ENCODE data around the gene ERG. TPM values are rescaled to one million over a fixed set of nuclear protein-coding genes. Genes with fewer than 3 reads are reported as not detected.

Gene ERG
- total RNA-seq, 1 donor from 2014 or later: not detected

DNA sequence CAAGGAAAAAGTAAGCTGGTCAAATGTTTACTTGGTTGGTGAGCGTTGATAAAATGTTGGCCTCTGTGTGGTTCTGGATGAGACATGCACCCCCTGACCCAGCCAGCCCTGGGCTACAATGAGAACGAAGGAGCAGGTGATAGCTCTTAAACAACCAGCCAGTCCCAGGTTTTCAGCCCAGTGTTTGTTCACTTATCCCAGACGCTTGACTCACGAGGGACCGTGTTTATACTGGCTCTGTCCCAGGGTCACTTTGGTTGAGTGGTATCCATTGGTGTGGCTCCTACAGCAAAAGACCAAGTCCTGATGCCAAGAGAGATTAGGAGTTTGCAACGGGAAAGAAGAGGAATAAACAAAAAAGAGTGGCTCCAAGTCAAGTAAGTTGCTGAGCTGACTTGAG, 154.6 kb downstream of the ERG start:
- no peaks in the 10 kb centered on the region for H3K4me1 Mint-ChIP-seq (ENCODE audit: low read depth, unreplicated experiment)
- DNase-seq: no peak
- peaks cover 2% of the 10 kb centered on the region for H3K27me3 Mint-ChIP-seq (ENCODE audit: unreplicated experiment)
- H3K27ac Mint-ChIP-seq (ENCODE audit: unreplicated experiment): no peak overlapping the region
- no peak overlapping the region for H3K4me3 Mint-ChIP-seq (ENCODE audit: unreplicated experiment)
- TF ChIP-seq, protein P1, sequence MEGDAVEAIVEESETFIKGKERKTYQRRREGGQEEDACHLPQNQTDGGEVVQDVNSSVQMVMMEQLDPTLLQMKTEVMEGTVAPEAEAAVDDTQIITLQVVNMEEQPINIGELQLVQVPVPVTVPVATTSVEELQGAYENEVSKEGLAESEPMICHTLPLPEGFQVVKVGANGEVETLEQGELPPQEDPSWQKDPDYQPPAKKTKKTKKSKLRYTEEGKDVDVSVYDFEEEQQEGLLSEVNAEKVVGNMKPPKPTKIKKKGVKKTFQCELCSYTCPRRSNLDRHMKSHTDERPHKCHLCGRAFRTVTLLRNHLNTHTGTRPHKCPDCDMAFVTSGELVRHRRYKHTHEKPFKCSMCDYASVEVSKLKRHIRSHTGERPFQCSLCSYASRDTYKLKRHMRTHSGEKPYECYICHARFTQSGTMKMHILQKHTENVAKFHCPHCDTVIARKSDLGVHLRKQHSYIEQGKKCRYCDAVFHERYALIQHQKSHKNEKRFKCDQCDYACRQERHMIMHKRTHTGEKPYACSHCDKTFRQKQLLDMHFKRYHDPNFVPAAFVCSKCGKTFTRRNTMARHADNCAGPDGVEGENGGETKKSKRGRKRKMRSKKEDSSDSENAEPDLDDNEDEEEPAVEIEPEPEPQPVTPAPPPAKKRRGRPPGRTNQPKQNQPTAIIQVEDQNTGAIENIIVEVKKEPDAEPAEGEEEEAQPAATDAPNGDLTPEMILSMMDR (IDR thresholded peaks at IDR 0.05; ENCODE audit: partially characterized antibody, unreplicated experiment): no peak
- H3K36me3 Mint-ChIP-seq (ENCODE audit: unreplicated experiment): peaks cover 5% of the 10 kb centered on the region
- H3K9me3 Mint-ChIP-seq (ENCODE audit: unreplicated experiment): peaks cover 2% of the 10 kb centered on the region

DNA sequence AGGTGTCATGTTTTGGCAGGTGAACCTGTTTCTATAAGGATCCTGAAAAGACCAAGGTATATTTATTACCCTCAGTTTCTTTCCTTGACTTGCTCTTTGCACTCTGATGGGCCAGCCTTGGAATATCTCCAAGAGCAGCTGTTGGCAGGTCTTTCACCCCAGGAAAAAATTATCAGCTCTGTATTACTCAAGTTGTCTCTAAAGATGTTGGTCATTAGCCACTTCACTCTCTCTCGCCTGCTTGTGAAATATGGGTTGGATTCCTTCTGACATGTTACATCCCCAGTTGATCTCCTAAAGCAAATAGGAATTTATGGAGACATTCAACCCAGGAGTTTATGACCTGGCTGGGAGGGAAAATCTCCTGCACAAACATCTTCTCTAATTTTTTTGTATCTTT, 155.5 kb downstream of the ERG start:
- Mint-ChIP-seq H3K27me3 (ENCODE audit: unreplicated experiment) (peaks cover 2% of the 10 kb centered on the region), H3K36me3 (ENCODE audit: unreplicated experiment) (peaks cover 5% of the 10 kb centered on the region), H3K9me3 (ENCODE audit: unreplicated experiment) (peaks cover 2% of the 10 kb centered on the region), H3K27ac (ENCODE audit: unreplicated experiment) (no peak overlapping the region), H3K4me3 (ENCODE audit: unreplicated experiment) (no peak overlapping the region), H3K4me1 (ENCODE audit: low read depth, unreplicated experiment) (no peaks in the 10 kb centered on the region)
- TF ChIP-seq, protein P1 (IDR thresholded peaks at IDR 0.05; ENCODE audit: partially characterized antibody, unreplicated experiment): no peak
- DNase-seq: no peak

DNA sequence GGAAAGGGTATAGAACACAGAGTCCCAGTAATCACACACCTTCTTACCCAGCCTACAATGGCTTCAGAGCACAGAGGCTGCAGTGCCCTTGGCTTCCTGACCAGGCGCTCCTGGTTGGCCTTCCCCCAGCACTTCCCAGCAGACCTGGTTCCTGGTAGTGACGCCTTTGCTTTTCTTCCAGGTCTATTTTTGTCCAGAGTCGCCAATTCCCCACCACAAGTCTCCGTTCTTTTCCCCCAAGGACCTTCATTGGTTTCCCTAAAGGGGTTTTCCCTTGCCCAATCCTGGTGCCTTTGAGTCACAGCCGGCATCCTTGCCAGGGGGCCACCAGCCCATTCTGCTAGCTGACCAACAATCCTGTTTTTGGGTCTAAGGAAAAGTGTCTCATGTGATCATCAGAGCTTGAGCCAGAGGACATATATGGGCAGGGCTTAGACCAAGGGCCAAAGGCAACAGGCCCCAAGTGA, 156.7 kb downstream of the ERG start:
- Mint-ChIP-seq H3K27ac (ENCODE audit: unreplicated experiment) (no peak overlapping the region), H3K36me3 (ENCODE audit: unreplicated experiment) (peaks cover 5% of the 10 kb centered on the region), H3K4me3 (ENCODE audit: unreplicated experiment) (no peak overlapping the region), H3K9me3 (ENCODE audit: unreplicated experiment) (peaks cover 2% of the 10 kb centered on the region), H3K4me1 (ENCODE audit: low read depth, unreplicated experiment) (no peaks in the 10 kb centered on the region), H3K27me3 (ENCODE audit: unreplicated experiment) (no peaks in the 10 kb centered on the region)
- TF ChIP-seq, protein P1 (IDR thresholded peaks at IDR 0.05; ENCODE audit: partially characterized antibody, unreplicated experiment): no peak
- DNase-seq: no peak

DNA sequence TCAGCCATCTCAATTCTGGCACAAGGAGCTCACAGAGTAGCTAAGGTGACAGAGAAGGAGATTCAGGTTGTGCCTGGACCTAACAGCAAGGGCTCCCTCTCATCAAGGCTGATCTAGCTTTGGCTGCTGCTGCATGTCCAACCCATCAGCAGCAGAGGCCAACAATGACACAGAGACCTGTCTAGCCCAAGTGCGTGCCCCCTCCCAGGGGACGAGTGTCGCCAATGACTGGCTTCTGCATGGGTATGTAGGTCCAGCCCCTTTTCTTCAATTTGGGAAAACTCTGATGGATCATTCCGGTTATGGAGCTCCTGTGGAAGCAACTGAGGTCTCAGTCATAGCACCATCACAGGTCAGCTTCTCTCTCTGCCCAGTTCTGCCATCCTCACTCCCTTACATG, 158.1 kb downstream of the ERG start:
- no peak overlapping the region for H3K27ac Mint-ChIP-seq (ENCODE audit: unreplicated experiment)
- DNase-seq: no peak
- H3K9me3 Mint-ChIP-seq (ENCODE audit: unreplicated experiment): peaks cover 2% of the 10 kb centered on the region
- H3K27me3 Mint-ChIP-seq (ENCODE audit: unreplicated experiment): no peaks in the 10 kb centered on the region
- H3K4me1 Mint-ChIP-seq (ENCODE audit: low read depth, unreplicated experiment): no peaks in the 10 kb centered on the region
- TF ChIP-seq, protein P1 (IDR thresholded peaks at IDR 0.05; ENCODE audit: partially characterized antibody, unreplicated experiment): no peak
- no peak overlapping the region for H3K4me3 Mint-ChIP-seq (ENCODE audit: unreplicated experiment)
- no peaks in the 10 kb centered on the region for H3K36me3 Mint-ChIP-seq (ENCODE audit: unreplicated experiment)

DNA sequence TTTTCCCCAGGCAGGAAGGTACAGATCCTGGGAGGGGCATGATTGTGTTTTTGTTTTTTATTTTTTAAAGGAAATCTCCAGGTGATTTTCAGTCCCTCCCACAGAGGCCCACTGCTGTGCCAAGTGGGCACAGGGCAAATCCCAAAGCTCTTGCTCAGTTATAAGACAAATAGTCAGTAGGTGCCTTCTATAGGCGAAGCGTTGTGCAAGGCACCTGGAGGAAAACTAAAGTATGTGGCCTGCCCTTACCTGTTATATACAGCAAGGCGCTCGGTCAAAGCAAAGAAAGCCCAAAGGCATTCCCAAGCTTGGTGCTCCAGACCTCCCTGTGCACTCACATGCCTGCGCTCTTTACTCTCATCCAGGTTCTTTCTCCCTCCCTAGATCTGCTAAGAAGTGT, 160.5 kb downstream of the ERG start:
- H3K4me3 Mint-ChIP-seq (ENCODE audit: unreplicated experiment): no peak overlapping the region
- no peaks in the 10 kb centered on the region for H3K27me3 Mint-ChIP-seq (ENCODE audit: unreplicated experiment)
- TF ChIP-seq, protein P1 (IDR thresholded peaks at IDR 0.05; ENCODE audit: partially characterized antibody, unreplicated experiment): no peak
- H3K9me3 Mint-ChIP-seq (ENCODE audit: unreplicated experiment): peaks cover under 1% of the 10 kb centered on the region
- DNase-seq: no peak
- no peaks in the 10 kb centered on the region for H3K36me3 Mint-ChIP-seq (ENCODE audit: unreplicated experiment)
- H3K27ac Mint-ChIP-seq (ENCODE audit: unreplicated experiment): no peak overlapping the region
- H3K4me1 Mint-ChIP-seq (ENCODE audit: low read depth, unreplicated experiment): no peaks in the 10 kb centered on the region
